NOMO-1 treated with dmso at 0.1 percent for 144 hours (cell line): ENCODE results near the gene SH3GLB2.

Source experiments
- DNase-seq: peaks from one replicate; lab custom pipeline; 2025; ENCODE audit not compliant: unreplicated experiment; lab: John Stamatoyannopoulos, UW

The SH3GLB2 gene

GRCh38 chr9:129028192-129028966, at the start of gene SH3GLB2:
Gene SH3GLB2, minus strand, starts transcription at chr9:129028331. Its CDS starts 177 bp downstream, at chr9:129028154.
- DNase-seq, result peak; percentile 89

DNA sequence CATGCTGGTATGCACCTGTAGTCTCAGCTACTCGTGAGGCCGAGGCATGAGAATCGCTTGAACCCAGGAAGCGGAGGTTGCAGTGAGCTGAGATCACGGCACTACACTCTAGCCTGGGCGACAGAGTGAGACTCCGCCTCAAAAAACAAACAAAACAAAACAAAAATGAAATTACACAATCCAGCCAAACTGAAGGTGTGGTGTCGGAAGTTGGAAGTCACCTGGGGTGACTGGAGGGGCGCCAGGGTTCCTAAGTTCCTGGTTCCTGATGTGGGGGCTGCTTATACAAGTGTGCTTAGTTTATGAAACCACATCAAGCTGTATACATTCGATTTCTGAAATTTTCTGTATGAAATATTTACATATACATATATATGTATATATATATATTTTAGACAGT, 49.1 kb upstream of the SH3GLB2 start:
- DNase-seq, result no peak

DNA sequence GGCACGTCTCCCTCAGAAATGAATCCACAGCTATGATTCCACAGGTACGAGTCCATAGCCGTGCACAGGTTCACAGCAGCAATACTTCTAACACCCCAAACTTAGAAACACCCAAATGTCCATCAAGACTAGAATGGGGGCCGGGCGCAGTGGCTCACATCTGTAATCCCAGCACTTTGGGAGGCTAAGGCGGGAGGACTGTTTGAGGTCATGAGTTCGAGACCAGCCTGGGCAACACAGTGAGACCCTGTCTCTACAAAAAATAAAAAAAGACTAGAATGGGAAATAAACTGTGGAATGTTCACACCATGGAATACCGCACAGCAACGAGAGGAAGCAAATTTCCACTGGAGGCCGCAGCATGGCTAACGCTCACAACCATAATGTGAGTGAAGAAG, 48.5 kb upstream of the SH3GLB2 start:
- DNase-seq, result no peak

DNA sequence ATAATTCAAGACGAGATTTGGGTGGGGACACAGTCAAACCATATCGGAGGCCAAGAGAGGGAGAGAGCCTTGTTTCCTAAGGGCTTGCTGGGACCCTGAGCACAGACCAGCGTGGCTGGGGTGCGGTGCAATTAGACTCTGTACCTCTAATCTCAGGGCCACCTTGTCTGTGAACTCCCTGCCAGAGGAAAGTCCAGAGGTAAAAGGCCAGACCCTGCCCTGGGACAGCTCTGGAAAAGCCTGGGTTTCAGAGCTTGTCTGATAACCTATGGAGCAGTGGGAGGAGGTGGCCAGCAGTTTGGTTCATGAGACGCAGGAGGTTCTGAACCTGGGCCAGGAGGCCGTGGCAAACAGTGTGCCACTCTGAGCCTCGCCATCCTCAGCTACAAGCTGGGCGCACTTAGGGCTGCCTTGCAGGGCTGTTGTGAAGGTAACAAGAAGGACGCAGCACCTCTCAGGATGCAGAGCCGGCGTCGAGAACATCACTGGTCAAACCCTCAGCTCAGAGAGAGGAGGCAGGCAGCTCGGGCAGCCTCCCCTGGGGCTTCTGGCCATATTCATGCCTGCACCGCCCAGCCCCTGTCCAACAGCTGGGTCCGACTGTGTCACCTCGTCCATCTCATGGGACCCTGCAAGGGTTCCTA, 48.0 kb upstream of the SH3GLB2 start:
- DNase-seq, result no peak

GRCh38 chr9:129074106-129074505, 46.0 kb upstream of the SH3GLB2 start:
- no peak for DNase-seq

- no peak for DNase-seq
Measured at GRCh38 chr9:129073404-129073803, 45.3 kb upstream of the SH3GLB2 start.

GRCh38 chr9:129072171-129072570, 44.0 kb upstream of the SH3GLB2 start:
- DNase-seq, result no peak

- DNase-seq, result no peak
Measured at GRCh38 chr9:129071526-129072126, 43.5 kb upstream of the SH3GLB2 start.

GRCh38 chr9:129070696-129071525, 42.8 kb upstream of the SH3GLB2 start:
- no peak for DNase-seq

- DNase-seq, result no peak
Measured at GRCh38 chr9:129069862-129070641, 41.9 kb upstream of the SH3GLB2 start.

DNA sequence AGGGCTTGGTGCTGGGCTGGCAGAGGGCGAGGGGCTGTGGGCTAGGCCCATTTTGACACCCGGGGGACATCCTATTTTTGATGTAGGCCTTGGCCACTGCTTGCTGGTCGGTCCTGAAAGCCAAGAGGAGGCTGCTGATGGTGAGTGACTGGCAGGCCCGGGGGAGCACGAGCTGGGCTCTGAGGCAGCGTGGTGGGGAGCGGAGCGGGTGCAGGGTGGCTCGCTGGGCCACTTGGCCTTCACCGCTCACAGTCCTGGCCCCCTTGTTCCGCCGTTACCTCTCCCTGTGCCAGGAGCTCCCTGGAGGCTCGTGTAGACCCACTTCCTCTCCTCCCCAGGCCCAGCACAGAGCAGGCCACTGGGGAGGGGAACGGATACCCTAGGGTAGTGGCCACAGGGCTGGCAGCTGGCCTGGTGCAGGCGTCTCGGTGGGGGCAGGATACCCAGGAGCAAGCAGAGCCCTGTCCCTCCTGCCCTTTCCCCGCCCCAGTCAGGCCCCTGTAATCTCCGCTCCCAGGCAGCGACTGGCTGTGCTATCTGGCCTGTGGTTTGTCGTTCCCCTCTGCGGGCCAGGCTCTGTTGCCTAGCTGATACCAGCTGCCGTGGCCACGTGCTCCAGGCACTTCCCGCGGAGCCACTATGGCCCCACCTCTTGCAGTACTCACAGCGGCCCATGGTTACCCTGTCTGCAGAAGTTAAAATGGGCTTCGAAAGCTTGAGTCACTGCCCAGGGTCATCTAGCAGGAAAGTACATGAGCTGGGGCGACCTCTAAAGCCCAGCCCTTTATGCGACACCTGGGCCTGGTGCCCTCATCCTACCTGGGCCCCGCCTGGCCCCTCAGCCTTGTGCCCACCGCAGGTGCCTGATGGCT, 41.1 kb upstream of the SH3GLB2 start:
- DNase-seq, result peak; percentile 76

GRCh38 chr9:129068110-129068509, 40.0 kb upstream of the SH3GLB2 start:
- no peak for DNase-seq

- DNase-seq, result no peak
Measured at GRCh38 chr9:129064499-129064908, 36.4 kb upstream of the SH3GLB2 start.

DNA sequence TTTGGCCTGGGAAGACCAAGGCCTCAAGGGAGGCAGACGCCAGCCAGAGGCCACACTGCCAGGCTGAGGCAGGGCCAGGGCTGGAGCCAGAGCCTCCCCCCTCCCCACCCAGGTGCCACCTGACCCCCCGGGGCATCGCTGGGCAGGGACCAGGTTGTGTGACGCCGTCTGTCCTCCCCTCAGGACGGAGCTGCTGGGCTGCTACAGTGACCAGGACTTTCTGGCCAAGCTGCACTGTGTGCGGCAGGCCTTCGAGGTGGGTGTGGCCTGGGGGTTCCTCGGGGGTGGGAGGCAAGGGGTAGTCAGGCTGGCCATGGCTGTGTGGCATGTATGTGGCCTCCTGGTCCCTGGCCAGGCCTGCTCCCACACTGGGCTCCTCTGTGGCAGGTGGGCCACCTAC, 34.9 kb upstream of the SH3GLB2 start:
- no peak for DNase-seq

DNA sequence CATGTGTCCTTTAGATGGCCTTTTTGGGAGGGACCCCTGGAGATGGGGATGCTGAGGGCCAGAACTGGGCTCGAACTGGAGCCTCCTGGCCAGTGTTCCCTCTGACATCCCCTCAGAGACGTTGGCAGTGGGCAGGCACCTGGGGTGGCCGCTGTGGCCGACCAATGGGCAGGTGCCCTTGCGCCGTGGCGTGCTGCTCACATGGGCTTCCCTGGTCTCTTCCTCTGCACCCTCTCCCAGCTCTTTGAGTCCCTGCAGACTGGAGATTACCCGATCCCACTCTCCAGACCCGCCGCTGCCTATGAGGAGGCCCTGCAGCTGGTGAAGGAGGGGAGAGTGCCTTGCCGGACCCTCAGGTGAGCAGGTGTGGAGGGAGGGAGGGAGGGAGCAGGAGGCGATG, 32.9 kb upstream of the SH3GLB2 start:
- DNase-seq, result no peak

DNA sequence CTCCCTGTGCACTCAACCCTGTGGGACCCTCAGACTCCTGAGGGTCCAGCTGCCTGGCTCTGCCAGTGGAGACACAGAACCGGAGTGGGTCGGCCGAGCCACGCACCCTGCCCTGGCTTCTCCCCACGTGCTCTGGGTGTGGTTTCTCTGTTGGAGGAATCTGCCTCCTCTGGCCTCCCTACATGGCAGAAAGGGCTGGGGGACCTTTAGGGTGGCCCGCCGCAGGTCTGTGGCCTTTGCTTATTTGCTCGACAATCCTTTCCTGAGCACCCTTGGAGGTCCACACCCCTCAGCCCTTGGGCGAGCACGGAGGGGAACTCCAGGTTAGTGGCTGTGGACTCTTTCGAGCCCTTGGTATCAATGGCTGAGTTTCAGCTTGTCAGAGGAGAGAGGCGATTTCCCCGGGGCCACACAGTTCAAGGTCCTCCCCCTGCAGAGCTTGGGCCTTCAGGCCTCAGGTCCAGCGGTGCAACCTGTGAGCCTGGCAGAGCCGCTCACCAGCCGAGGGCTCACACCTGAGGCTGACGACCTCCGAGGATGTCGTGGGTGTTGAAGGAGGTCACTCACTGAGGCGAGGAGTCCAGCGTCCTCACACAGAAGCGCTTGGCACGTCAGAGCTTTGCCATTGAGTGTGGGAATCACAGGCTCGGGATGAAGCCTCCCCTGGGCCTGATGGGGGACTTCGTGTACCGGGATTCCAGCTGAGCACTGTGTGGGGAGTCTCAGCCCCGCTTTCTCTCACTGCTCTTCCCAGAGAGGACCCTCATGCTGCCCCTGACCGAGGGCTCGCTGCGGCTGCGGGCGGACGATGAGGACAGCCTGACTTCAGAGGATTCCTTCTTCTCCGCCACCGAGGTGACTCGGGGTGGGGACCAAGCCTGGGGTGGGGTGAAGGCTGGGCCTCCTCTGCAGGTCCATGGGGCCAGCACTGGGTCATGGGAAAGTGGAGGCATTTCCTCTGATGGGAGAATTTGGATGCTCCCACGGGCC, 32.0 kb upstream of the SH3GLB2 start:
- no peak for DNase-seq

DNA sequence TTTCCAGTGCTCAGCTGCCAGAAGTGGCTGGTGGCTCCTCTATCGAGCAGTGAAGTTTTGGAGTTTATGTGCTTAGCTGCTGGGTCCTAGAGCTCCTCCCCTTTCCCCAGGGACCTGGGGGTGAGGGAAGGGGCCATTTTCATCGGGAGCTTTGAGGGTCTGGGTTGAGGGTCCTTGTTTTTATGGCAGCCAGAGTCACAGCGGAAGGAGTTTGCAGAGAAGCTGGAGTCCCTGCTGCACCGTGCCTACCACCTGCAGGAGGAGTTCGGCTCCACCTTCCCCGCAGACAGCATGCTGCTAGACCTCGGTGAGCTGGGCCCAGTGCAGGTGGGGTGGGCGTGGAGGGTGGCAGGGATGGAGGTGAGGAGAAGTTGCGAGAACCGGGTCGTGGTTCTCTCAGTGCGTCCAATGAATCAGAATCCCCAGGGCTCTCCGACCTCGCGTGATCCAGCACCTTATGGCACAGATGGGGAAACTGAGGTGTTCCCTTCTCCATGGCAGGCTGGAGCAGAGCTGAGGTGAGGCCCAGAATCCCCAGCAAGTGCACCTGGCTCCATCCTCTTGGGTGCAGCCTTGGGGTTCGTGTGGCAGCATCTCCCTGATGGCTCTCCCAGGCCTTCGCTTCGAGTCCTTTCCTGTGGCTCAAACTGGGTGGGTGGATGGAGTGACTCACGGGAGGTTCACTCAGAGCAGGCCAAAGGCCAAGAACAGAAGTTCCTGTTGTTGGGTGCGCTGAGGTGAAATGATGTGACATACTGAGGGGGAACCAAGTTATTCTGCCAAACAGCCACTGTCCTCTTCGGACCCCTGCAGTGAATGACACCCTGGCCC, 31.0 kb upstream of the SH3GLB2 start:
- DNase-seq, result no peak
